Psoas muscle (tissue), 8 donors: ENCODE measurements around the gene NUP153. TPM values are rescaled to one million over a fixed set of nuclear protein-coding genes. Genes with fewer than 3 reads are reported as not detected.

ENCODE experiments used
- ATAC-seq, 4 donors: fragments of 200-7000 bp; cut with Tn5 transposase; one replicate each; pipeline ENCODE4 v1.9.1; 2020; ENCODE audit warnings: moderate library complexity in 3 of 4, mild to moderate bottlenecking in 2 of 4
- DNase-seq, 2 donors: peaks; one replicate each; pipeline ENCODE4 v3.0.0-alpha.2; 2020
- H3K27ac ChIP-seq: fragments of 200-600 bp; one replicate; pipeline ENCODE4 v1.8.0; 2022
- H3K27me3 ChIP-seq, 3 donors: fragments of 200-600 bp in 1 of 3; one replicate each; pipeline versions ENCODE4 v1.6.1 to v1.8.0; 2013 to 2022; ENCODE audit warnings: low read length in 2 of 3, mild to moderate bottlenecking in 2 of 3, moderate library complexity in 1 of 3; ENCODE audit not compliant: insufficient read depth in 3 of 3
- H3K36me3 ChIP-seq, 2 donors: fragments of 200-600 bp in 1 of 2; one replicate each; pipeline versions ENCODE4 v1.6.1 to v1.8.0; 2013 to 2022; ENCODE audit warnings: low read depth in 1 of 2, mild to moderate bottlenecking in 1 of 2, moderate library complexity in 1 of 2; ENCODE audit not compliant: insufficient read depth in 1 of 2
- H3K4me1 ChIP-seq: fragments of 200-600 bp; one replicate; pipeline ENCODE4 v1.8.0; 2022
- H3K4me3 ChIP-seq: fragments of 200-600 bp; one replicate; pipeline ENCODE4 v1.8.0; 2022; ENCODE audit warnings: mild to moderate bottlenecking
- H3K9me3 ChIP-seq: fragments of 200-600 bp; one replicate; pipeline ENCODE4 v1.8.0; 2022
- WGBS, 3 donors: extraction: QIAGEN DNeasy Blood & Tissue Kit; methylation state at CpG; one replicate each; pipeline versions ENCODE4 v1.1.6 to v1.1.7; 2013; 5-methylcytosine and 5-hydroxymethylcytosine counted together
- intact Hi-C, 2 donors: fragments of 100-400 bp; cut with DNase I; formaldehyde crosslinking; loops; one replicate each; pipeline versions ENCODE4 v1.11.0 to v1.14.2; 2022
- polyA plus RNA-seq, 3 donors: library from polyadenylated mRNA; stranded (reverse); fragments of 200-250 nt; gene quantifications; one replicate each; pipeline ENCODE4 v1.2.3, GENCODE V29; 2013
- total RNA-seq, 4 donors: library from RNA; stranded (reverse); fragmentation: NEBNext Ultra II Directional in 2 of 4; extraction: Animal tissue kit (Norgen Biotek cat#: 25700) in 2 of 4; gene quantifications; one replicate each; pipeline versions ENCODE4 v1.2.1 to v1.2.4, GENCODE V29; 2021 to 2023
- TF ChIP-seq, protein P1 (sequence below): fragments of 200-600 bp; IDR thresholded peaks from one replicate; pipeline ENCODE4 v1.8.0; 2022; ENCODE audit warnings: antibody characterized with exemption
- donor health status: healthy with polysubstance abuse.
- donor health status: DM: no; HTN: no; CAD: no; lungs with moderate emphysema.
- donor health status: Bipolar disorder and iron deficiency.
- donor health status: healthy.
- donor health status: DM: yes; HTN: yes; CAD: no.
- donor health status: DM: no; HTN: no; CAD: no.
- donor health status: DM: no; HTN: no; CAD: no.
- donor health status: DM: yes; HTN: yes; CAD: no.

NUP153 gene
- total and polyA plus RNA-seq, 7 donors = 12.4 to 62.1 (median 32.7) TPM

GRCh38 chr6:17629824-17630510 is 76.8 kb downstream of the NUP153 start:
- TF ChIP-seq, protein P1, sequence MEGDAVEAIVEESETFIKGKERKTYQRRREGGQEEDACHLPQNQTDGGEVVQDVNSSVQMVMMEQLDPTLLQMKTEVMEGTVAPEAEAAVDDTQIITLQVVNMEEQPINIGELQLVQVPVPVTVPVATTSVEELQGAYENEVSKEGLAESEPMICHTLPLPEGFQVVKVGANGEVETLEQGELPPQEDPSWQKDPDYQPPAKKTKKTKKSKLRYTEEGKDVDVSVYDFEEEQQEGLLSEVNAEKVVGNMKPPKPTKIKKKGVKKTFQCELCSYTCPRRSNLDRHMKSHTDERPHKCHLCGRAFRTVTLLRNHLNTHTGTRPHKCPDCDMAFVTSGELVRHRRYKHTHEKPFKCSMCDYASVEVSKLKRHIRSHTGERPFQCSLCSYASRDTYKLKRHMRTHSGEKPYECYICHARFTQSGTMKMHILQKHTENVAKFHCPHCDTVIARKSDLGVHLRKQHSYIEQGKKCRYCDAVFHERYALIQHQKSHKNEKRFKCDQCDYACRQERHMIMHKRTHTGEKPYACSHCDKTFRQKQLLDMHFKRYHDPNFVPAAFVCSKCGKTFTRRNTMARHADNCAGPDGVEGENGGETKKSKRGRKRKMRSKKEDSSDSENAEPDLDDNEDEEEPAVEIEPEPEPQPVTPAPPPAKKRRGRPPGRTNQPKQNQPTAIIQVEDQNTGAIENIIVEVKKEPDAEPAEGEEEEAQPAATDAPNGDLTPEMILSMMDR = no peak

DNA sequence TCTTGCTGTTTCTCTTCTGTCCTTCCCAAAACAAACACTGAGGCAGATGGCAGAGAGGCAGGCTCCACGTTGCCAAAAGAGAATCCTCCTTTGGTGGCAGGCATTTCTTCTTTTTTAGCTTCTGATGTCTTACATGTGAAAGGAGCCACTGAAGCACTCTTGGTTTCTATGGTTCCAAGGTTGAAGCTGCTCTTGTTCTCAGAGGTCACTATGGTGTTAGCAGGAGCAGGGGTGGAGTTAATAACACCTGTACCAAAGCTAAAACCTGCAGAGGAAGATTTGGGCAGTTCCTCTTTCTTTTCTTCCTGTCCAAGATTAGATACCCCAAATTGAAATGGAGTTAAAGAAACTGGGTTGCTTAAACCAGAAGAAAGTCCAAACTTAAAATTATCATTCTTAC is 77.9 kb downstream of the NUP153 start:
- Histone ChIP-seq H3K4me1 (peaks cover 6% of the 10 kb centered on the region), H3K4me3 (no peak overlapping the region), H3K27ac (no peak overlapping the region), H3K9me3 (no peaks in the 10 kb centered on the region), H3K36me3 (peaks cover 7 to 96% of the 10 kb centered on the region in 2 donors), H3K27me3 (no peaks in the 10 kb centered on the region)
- intact Hi-C loops = no loop called here
- ATAC-seq = no peak
- WGBS, 3 donors = 57 to 67% (median 60%) methylated on average over 1 of the region's 1 CpG
- no peak for DNase-seq
- TF ChIP-seq, protein P1 = no peak

More at GRCh38 chr6:17629824-17630510, 76.8 kb downstream of the NUP153 start:
- intact Hi-C loops = loop anchor here in 1 of 2 donors (10.0 kb wide), 1 partner anchor 155 kb away; no protein-coding TSS in a partner anchor
- 86 to 91% (median 90%) methylated on average over 8 of the region's 8 CpGs for WGBS, 3 donors
- DNase-seq (no peak), ATAC-seq (no peak)
- Histone ChIP-seq H3K27me3 (no peaks in the 10 kb centered on the region), H3K36me3 (peaks cover 9 to 93% of the 10 kb centered on the region in 2 donors), H3K4me3 (no peak overlapping the region), H3K9me3 (no peaks in the 10 kb centered on the region), H3K4me1 (peaks cover 6% of the 10 kb centered on the region), H3K27ac (no peak overlapping the region)

GRCh38 chr6:17624396-17624795 is 82.3 kb downstream of the NUP153 start:
- no peak overlapping the region for H3K27ac ChIP-seq
- intact Hi-C loops = loop anchor here in 1 of 2 donors (5.0 kb wide), 1 partner anchor 38 kb away; no protein-coding TSS in a partner anchor

DNA sequence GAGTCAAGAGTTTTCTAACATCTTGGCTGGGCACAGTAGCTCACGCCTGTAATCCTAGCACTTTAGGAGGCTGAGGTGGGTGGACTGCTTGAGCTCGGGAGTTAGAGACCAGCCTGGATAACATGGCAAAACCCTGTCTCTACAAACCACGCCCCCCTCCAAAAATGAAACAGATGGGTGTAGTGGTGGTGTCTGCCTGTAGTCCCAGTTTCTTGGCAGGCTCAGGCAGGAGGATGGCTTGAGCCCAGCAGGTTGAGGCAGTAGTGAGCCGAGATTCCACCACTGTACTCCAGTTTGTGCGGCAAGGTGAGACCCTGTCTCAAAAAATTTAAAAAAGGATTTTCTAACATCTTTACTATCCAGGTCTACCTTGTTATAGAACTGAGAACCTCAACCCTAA is 84.6 kb downstream of the NUP153 start:
- H3K9me3 ChIP-seq = no peaks in the 10 kb centered on the region
- H3K36me3 ChIP-seq = peaks cover 4 to 83% of the 10 kb centered on the region in 2 donors
- no peak for DNase-seq
- TF ChIP-seq, protein P1 = no peak
- H3K27me3 ChIP-seq = no peaks in the 10 kb centered on the region
- no peak overlapping the region for H3K4me3 ChIP-seq
- no peaks in the 10 kb centered on the region for H3K4me1 ChIP-seq
- peak in 1 of 4 donors; percentile 32 for ATAC-seq
- WGBS, 3 donors = 82 to 92% (median 86%) methylated on average over 5 of the region's 5 CpGs
- intact Hi-C loops = loop anchor here in 1 of 2 donors (5.0 kb wide), 1 partner anchor 40 kb away; no protein-coding TSS in a partner anchor
- no peak overlapping the region for H3K27ac ChIP-seq

More at GRCh38 chr6:17624396-17624795, 82.3 kb downstream of the NUP153 start:
- 46 to 83% (median 53%) methylated on average over 1 of the region's 1 CpG for WGBS, 3 donors
- Histone ChIP-seq H3K36me3 (peaks cover 6 to 86% of the 10 kb centered on the region in 2 donors), H3K27me3 (no peaks in the 10 kb centered on the region), H3K4me3 (no peak overlapping the region), H3K4me1 (peaks cover 1% of the 10 kb centered on the region), H3K9me3 (no peaks in the 10 kb centered on the region)
- DNase-seq (no peak), ATAC-seq (no peak)
- TF ChIP-seq, protein P1 = no peak
